SK-N-SH (cell line): ENCODE data around the gene ZBTB26. TPM values are rescaled to one million over a fixed set of nuclear protein-coding genes. Genes with fewer than 3 reads are reported as not detected.

ENCODE experiments used
- CTCF ChIA-PET: fragments of 300-600, 350-600 bp; formaldehyde crosslinking; extraction: SDS; loops from one replicate; lab custom pipeline; 2021; lab: Yijun Ruan, JAX
- POLR2A ChIA-PET: fragments of 350-600 bp; sonication (Branson Sonifier 250); formaldehyde crosslinking; extraction: SDS; loops from one replicate; lab custom pipeline; 2020; ENCODE audit warnings: antibody characterized with exemption, inconsistent platforms; lab: Yijun Ruan, JAX
- DNase-seq: peaks from one replicate; pipeline ENCODE4 v3.0.0; 2012
- H2AFZ ChIP-seq: fragments of 200-600 bp; sonication (generic); 2 replicates; pipeline ENCODE4 v1.8.1; 2016; ENCODE audit warnings: antibody characterized with exemption, mild to moderate bottlenecking, low read depth
- H3F3A ChIP-seq: fragments of 200-600 bp; sonication (generic); replicated peaks from 2 replicates; pipeline ENCODE3; 2016; ENCODE audit warnings: antibody characterized with exemption, mild to moderate bottlenecking; ENCODE audit not compliant: insufficient read depth
- H3K27ac ChIP-seq, 2 experiments: fragments of 200-500 bp in 1 of 2; fragments of 200-600 bp in 1 of 2; sonication (Bioruptor generic) in 1 of 2; sonication (generic), shearing (Covaris generic) in 1 of 2; 2 replicates each; pipeline versions ENCODE4 v1.5.1 to v1.6.1; 2014 to 2016; ENCODE audit warnings: low read depth in 2 of 2, inconsistent platforms in 1 of 2, low read length in 1 of 2, mild to moderate bottlenecking in 1 of 2, mixed read lengths in 1 of 2
- H3K27me3 ChIP-seq: fragments of 200-600 bp; sonication (generic), shearing (Covaris generic); 2 replicates; pipeline ENCODE4 v1.6.1; 2016; ENCODE audit warnings: mixed run types; ENCODE audit not compliant: insufficient read depth
- H3K36me3 ChIP-seq, 2 experiments: fragments of 200-500 bp in 1 of 2; fragments of 200-600 bp in 1 of 2; sonication (Bioruptor generic) in 1 of 2; sonication (generic) in 1 of 2; replicated peaks in 1 of 2; 2 replicates each; pipeline versions ENCODE3 to v1.5.1; 2014 to 2016; ENCODE audit warnings: low read length in 1 of 2, mild to moderate bottlenecking in 1 of 2; ENCODE audit not compliant: insufficient read depth in 2 of 2, control insufficient read depth in 1 of 2
- H3K4me1 ChIP-seq, 2 experiments: fragments of 200-500 bp in 1 of 2; fragments of 200-600 bp in 1 of 2; sonication (Bioruptor generic) in 1 of 2; sonication (generic), shearing (Covaris generic) in 1 of 2; 2 replicates each; pipeline versions ENCODE4 v1.5.1 to v1.6.1; 2014 to 2016; ENCODE audit warnings: low read depth in 1 of 2, low read length in 1 of 2, mixed run types in 1 of 2; ENCODE audit not compliant: insufficient read depth in 2 of 2, control insufficient read depth in 1 of 2
- H3K4me2 ChIP-seq: fragments of 200-600 bp; sonication (generic), shearing (Covaris generic); 2 replicates; pipeline ENCODE4 v1.6.1; 2017; ENCODE audit warnings: mixed run types
- H3K4me3 ChIP-seq, 2 experiments: fragments of 200-500 bp in 1 of 2; fragments of 200-600 bp in 1 of 2; sonication (Bioruptor generic) in 1 of 2; sonication (generic), shearing (Covaris generic) in 1 of 2; 2 replicates each; pipeline versions ENCODE4 v1.5.1 to v1.8.1; 2014 to 2016; ENCODE audit warnings: low read depth in 2 of 2, inconsistent platforms in 1 of 2, low read length in 1 of 2, mild to moderate bottlenecking in 1 of 2, mixed read lengths in 1 of 2, moderate library complexity in 1 of 2
- H3K79me2 ChIP-seq: fragments of 200-600 bp; sonication (generic); 2 replicates; pipeline ENCODE4 v1.8.1; 2017; ENCODE audit warnings: mild to moderate bottlenecking; ENCODE audit not compliant: insufficient read depth
- H3K9ac ChIP-seq: fragments of 200-600 bp; sonication (generic); 2 replicates; pipeline ENCODE4 v1.6.1; 2017; ENCODE audit warnings: mixed run types
- H3K9me2 ChIP-seq: fragments of 200-600 bp; sonication (generic); 2 replicates; pipeline ENCODE4 v1.6.1; 2017; ENCODE audit warnings: mixed run types
- H3K9me3 ChIP-seq: fragments of 200-600 bp; sonication (generic); 2 replicates; pipeline ENCODE4 v1.6.1; 2017; ENCODE audit warnings: mixed run types, mild to moderate bottlenecking, moderate library complexity
- H4K20me1 ChIP-seq: fragments of 200-600 bp; sonication (generic); 2 replicates; pipeline ENCODE4 v1.6.1; 2017; ENCODE audit warnings: mild to moderate bottlenecking, mixed run types; ENCODE audit not compliant: insufficient read depth
- CHD2 ChIP-seq: fragments of 150-350 bp; IDR thresholded peaks from 2 replicates; pipeline ENCODE4 v1.6.1; 2018; ENCODE audit warnings: low read length; ENCODE audit not compliant: partially characterized antibody
- CTCF ChIP-seq: fragments of 200-600 bp; sonication (generic); IDR thresholded peaks from 2 replicates; pipeline ENCODE4 v1.6.1; 2017; ENCODE audit warnings: antibody characterized with exemption, mild to moderate bottlenecking, moderate library complexity
- ELF1 ChIP-seq: IDR thresholded peaks from 2 replicates; pipeline ENCODE4 v1.4.0; 2012
- EZH2phosphoT487 ChIP-seq: fragments of 200-600 bp; sonication (generic); IDR thresholded peaks from 2 replicates; pipeline ENCODE4 v1.6.1; 2017; ENCODE audit warnings: low read depth, mixed run types, mild to moderate bottlenecking, antibody characterized with exemption, moderate library complexity, borderline replicate concordance
- FOXJ3 ChIP-seq: sonication (generic); formaldehyde crosslinking; IDR thresholded peaks from 2 replicates; pipeline ENCODE4 v1.5.1; 2020; ENCODE audit warnings: mild to moderate bottlenecking, missing genetic modification reagents
- GABPA ChIP-seq: IDR thresholded peaks from 2 replicates; pipeline ENCODE4 v1.4.0; 2012; ENCODE audit warnings: low read depth, mild to moderate bottlenecking
- MAX ChIP-seq: IDR thresholded peaks from 2 replicates; pipeline ENCODE4 v1.4.0; 2012; ENCODE audit warnings: low read depth
- NFIC ChIP-seq: IDR thresholded peaks from 2 replicates; pipeline ENCODE4 v1.4.0; 2012; ENCODE audit warnings: borderline replicate concordance
- PBX3 ChIP-seq: IDR thresholded peaks from 2 replicates; pipeline ENCODE4; 2012
- RAD21 ChIP-seq: IDR thresholded peaks from 2 replicates; pipeline ENCODE4 v1.6.1; 2012; ENCODE audit warnings: mild to moderate bottlenecking, low read length
- RCOR1 ChIP-seq: fragments of 150-350 bp; IDR thresholded peaks from 2 replicates; pipeline ENCODE4 v1.6.1; 2017; ENCODE audit warnings: antibody characterized with exemption, low read length
- REST ChIP-seq: IDR thresholded peaks from 2 replicates; pipeline ENCODE4 v1.6.1; 2012; ENCODE audit warnings: mild to moderate bottlenecking, low read depth, low read length, moderate library complexity
- RFX5 ChIP-seq: IDR thresholded peaks from 2 replicates; pipeline ENCODE4 v1.6.1; 2012; ENCODE audit warnings: mild to moderate bottlenecking, improper control_type of control experiment, low read length
- SMC3 ChIP-seq: IDR thresholded peaks from 2 replicates; pipeline ENCODE4 v1.6.1; 2012; ENCODE audit warnings: low read depth, low read length, improper control_type of control experiment
- YY1 ChIP-seq: IDR thresholded peaks from 2 replicates; pipeline ENCODE4 v1.4.0; 2012; ENCODE audit warnings: low read depth, mild to moderate bottlenecking
- WGBS: methylation state at CpG from one replicate; pipeline ENCODE4 v1.1.6; 2017; ENCODE audit warnings: low lambda C conversion rate; 5-methylcytosine and 5-hydroxymethylcytosine counted together
- polyA plus RNA-seq, 3 experiments: library from polyadenylated mRNA; depleted of rRNA; stranded (reverse); fragments of >200 nt; gene quantifications; 2 replicates each; pipeline ENCODE4 v1.2.3, GENCODE V29; 2012

The ZBTB26 gene
- polyA plus RNA-seq, 1 of the 3 experiments (the other 2 are of a cell fraction), result 3.9 TPM

- Histone ChIP-seq H3K9me2 (no peaks in the 10 kb centered on the region), H3K27me3 (no peaks in the 10 kb centered on the region), H2AFZ (no peak overlapping the region), H3K36me3 (peaks cover 4 to 34% of the 10 kb centered on the region in 2 experiments), H4K20me1 (no peaks in the 10 kb centered on the region), H3F3A (no peaks in the 10 kb centered on the region), H3K4me1 (no peaks in the 10 kb centered on the region), H3K27ac (no peak overlapping the region), H3K4me3 (no peak overlapping the region), H3K79me2 (peaks cover 66% of the 10 kb centered on the region), H3K9me3 (no peaks in the 10 kb centered on the region), H3K4me2 (no peak overlapping the region), H3K9ac (no peak overlapping the region)
- POLR2A ChIA-PET, result no interaction called here
- TF ChIP-seq CHD2, result no peak
- no peak for TF ChIP-seq PBX3
- TF ChIP-seq FOXJ3 (CRISPR knock-in tag), result no peak
- TF ChIP-seq YY1, result no peak
- no peak for TF ChIP-seq GABPA
- WGBS, result 90% methylated on average over 7 of the region's 8 CpGs
- CTCF ChIA-PET, result no interaction called here
- DNase-seq, result no peak
These were observed 8.6 kb downstream of the ZBTB26 start for GRCh38 chr9:122922713-122923112.

GRCh38 chr9:122918310-122918709 is 13.0 kb downstream of the ZBTB26 start:
- POLR2A ChIA-PET, result no interaction called here

More at GRCh38 chr9:122918310-122918709, 13.0 kb downstream of the ZBTB26 start:
- no peaks in the 10 kb centered on the region for H4K20me1 ChIP-seq
- no peak overlapping the region for H3K4me3 ChIP-seq
- 69% methylated on average over 2 of the region's 2 CpGs for WGBS
- no peaks in the 10 kb centered on the region for H3K4me1 ChIP-seq
- H3F3A ChIP-seq, result peaks cover 24% of the 10 kb centered on the region
- peaks cover 40% of the 10 kb centered on the region for H3K79me2 ChIP-seq
- H2AFZ ChIP-seq, result no peak overlapping the region
- H3K9ac ChIP-seq, result no peak overlapping the region
- no peak overlapping the region for H3K4me2 ChIP-seq
- no peak overlapping the region for H3K27ac ChIP-seq
- TF ChIP-seq RCOR1, result no peak
- no peak for TF ChIP-seq EZH2phosphoT487
- TF ChIP-seq RFX5, result no peak
- no peak for TF ChIP-seq REST
- no peak for TF ChIP-seq NFIC
- no peak for TF ChIP-seq CTCF
- TF ChIP-seq YY1, result no peak
- TF ChIP-seq MAX, result no peak
- no peak for TF ChIP-seq FOXJ3 (CRISPR knock-in tag)
- no peak for TF ChIP-seq SMC3
- no peak for TF ChIP-seq ELF1
- TF ChIP-seq RAD21, result no peak
- DNase-seq, result no peak
- CTCF ChIA-PET, result no interaction called here
- H3K9me2 ChIP-seq, result no peaks in the 10 kb centered on the region
- no peaks in the 10 kb centered on the region for H3K27me3 ChIP-seq
- no peaks in the 10 kb centered on the region for H3K9me3 ChIP-seq
- H3K36me3 ChIP-seq, result peaks cover 8 to 41% of the 10 kb centered on the region in 2 experiments
